Measurements from ENCODE around the gene PHACTR1. TPM values are rescaled to one million over a fixed set of nuclear protein-coding genes. Genes with fewer than 3 reads are reported as not detected.
"Not testable (repeated sequence)": the region's sequence is repeated elsewhere in the genome, so short reads cannot be mapped to it uniquely, and the experiment has no call there.

Gene PHACTR1
- total RNA-seq, 2 donors from 2014 or later: 2.8 to 6.3 TPM

- WGBS, 2 experiments (ENCODE audit: insufficient coverage in 1 of 2, insufficient read length in 1 of 2): 87 to 100% methylated on average over 2 to 3 of the region's 3 CpGs
- Histone ChIP-seq H3K4me3 (ENCODE audit: low read length) (no peak overlapping the region), H3K27ac (ENCODE audit: low read depth, low read length) (no peak overlapping the region), H3K36me3 (ENCODE audit: control insufficient read depth, insufficient read depth, low read length) (no peaks in the 10 kb centered on the region), H3K27me3 (ENCODE audit: control insufficient read depth, insufficient read depth, low read length, poor library complexity, severe bottlenecking) (no peaks in the 10 kb centered on the region), H3K9me3 (ENCODE audit: control insufficient read depth, low read length) (no peaks in the 10 kb centered on the region), H3K4me1 (ENCODE audit: control insufficient read depth, insufficient read depth, low read length) (no peaks in the 10 kb centered on the region), H3K9ac (ENCODE audit: extremely low read depth, low read length, poor library complexity, severe bottlenecking) (no peak overlapping the region)
- Mint-ChIP-seq H3K4me3 (no peak overlapping the region), H3K9me3 (no peaks in the 10 kb centered on the region), H3K36me3 (ENCODE audit: low read depth) (no peaks in the 10 kb centered on the region), H3K27ac (no peak overlapping the region), H3K27me3 (ENCODE audit: insufficient read depth) (no peaks in the 10 kb centered on the region), H3K4me1 (no peaks in the 10 kb centered on the region)
- TF ChIP-seq, protein P1, sequence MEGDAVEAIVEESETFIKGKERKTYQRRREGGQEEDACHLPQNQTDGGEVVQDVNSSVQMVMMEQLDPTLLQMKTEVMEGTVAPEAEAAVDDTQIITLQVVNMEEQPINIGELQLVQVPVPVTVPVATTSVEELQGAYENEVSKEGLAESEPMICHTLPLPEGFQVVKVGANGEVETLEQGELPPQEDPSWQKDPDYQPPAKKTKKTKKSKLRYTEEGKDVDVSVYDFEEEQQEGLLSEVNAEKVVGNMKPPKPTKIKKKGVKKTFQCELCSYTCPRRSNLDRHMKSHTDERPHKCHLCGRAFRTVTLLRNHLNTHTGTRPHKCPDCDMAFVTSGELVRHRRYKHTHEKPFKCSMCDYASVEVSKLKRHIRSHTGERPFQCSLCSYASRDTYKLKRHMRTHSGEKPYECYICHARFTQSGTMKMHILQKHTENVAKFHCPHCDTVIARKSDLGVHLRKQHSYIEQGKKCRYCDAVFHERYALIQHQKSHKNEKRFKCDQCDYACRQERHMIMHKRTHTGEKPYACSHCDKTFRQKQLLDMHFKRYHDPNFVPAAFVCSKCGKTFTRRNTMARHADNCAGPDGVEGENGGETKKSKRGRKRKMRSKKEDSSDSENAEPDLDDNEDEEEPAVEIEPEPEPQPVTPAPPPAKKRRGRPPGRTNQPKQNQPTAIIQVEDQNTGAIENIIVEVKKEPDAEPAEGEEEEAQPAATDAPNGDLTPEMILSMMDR (conservative IDR thresholded peaks at IDR 0.05): no peak
- DNase-seq: no peak
Measured at GRCh38 chr6:12760911-12761310, 44.3 kb downstream of the PHACTR1 start.

GRCh38 chr6:12761376-12762115 is 45.0 kb downstream of the PHACTR1 start:
- H3K9me3 Mint-ChIP-seq: no peaks in the 10 kb centered on the region
- no peaks in the 10 kb centered on the region for H3K36me3 ChIP-seq (ENCODE audit: control insufficient read depth, insufficient read depth, low read length)
- no peaks in the 10 kb centered on the region for H3K4me1 ChIP-seq (ENCODE audit: control insufficient read depth, insufficient read depth, low read length)
- H3K27ac ChIP-seq (ENCODE audit: low read depth, low read length): no peak overlapping the region
- no peak for DNase-seq
- H3K9me3 ChIP-seq (ENCODE audit: control insufficient read depth, low read length): no peaks in the 10 kb centered on the region
- no peak overlapping the region for H3K4me3 ChIP-seq (ENCODE audit: low read length)
- no peaks in the 10 kb centered on the region for H3K27me3 ChIP-seq (ENCODE audit: control insufficient read depth, insufficient read depth, low read length, poor library complexity, severe bottlenecking)
- TF ChIP-seq, protein P1 (conservative IDR thresholded peaks at IDR 0.05): no peak
- no peak overlapping the region for H3K27ac Mint-ChIP-seq
- no peak overlapping the region for H3K4me3 Mint-ChIP-seq
- 86 to 94% methylated on average over 4 to 9 of the region's 9 CpGs for WGBS, 2 experiments (ENCODE audit: insufficient coverage in 1 of 2, insufficient read length in 1 of 2)
- no peak overlapping the region for H3K9ac ChIP-seq (ENCODE audit: extremely low read depth, low read length, poor library complexity, severe bottlenecking)
- H3K27me3 Mint-ChIP-seq (ENCODE audit: insufficient read depth): no peaks in the 10 kb centered on the region
- H3K4me1 Mint-ChIP-seq: no peaks in the 10 kb centered on the region
- no peaks in the 10 kb centered on the region for H3K36me3 Mint-ChIP-seq (ENCODE audit: low read depth)

GRCh38 chr6:12762731-12763434 is 46.3 kb downstream of the PHACTR1 start:
- H3K36me3 Mint-ChIP-seq (ENCODE audit: low read depth); H3K27me3 Mint-ChIP-seq (ENCODE audit: insufficient read depth); H3K9me3 ChIP-seq (ENCODE audit: control insufficient read depth, low read length); H3K27me3 ChIP-seq (ENCODE audit: control insufficient read depth, insufficient read depth, low read length, poor library complexity, severe bottlenecking); DNase-seq; H3K27ac Mint-ChIP-seq; H3K4me1 Mint-ChIP-seq; H3K4me3 Mint-ChIP-seq; H3K36me3 ChIP-seq (ENCODE audit: control insufficient read depth, insufficient read depth, low read length); H3K27ac ChIP-seq (ENCODE audit: low read depth, low read length); H3K9ac ChIP-seq (ENCODE audit: extremely low read depth, low read length, poor library complexity, severe bottlenecking); H3K4me1 ChIP-seq (ENCODE audit: control insufficient read depth, insufficient read depth, low read length); H3K9me3 Mint-ChIP-seq; H3K4me3 ChIP-seq (ENCODE audit: low read length): not testable (repeated sequence)
- WGBS, 2 experiments (ENCODE audit: insufficient coverage in 1 of 2, insufficient read length in 1 of 2): 87 to 95% methylated on average over 9 to 12 of the region's 12 CpGs
